ENCODE measurements around the gene CENPC. TPM values are rescaled to one million over a fixed set of nuclear protein-coding genes. Genes with fewer than 3 reads are reported as not detected.

The CENPC gene
- total and polyA plus RNA-seq, 2 donors (not counting 1 experiment from before 2014, with no cell fraction given): 11.7 to 67.0 TPM

DNA sequence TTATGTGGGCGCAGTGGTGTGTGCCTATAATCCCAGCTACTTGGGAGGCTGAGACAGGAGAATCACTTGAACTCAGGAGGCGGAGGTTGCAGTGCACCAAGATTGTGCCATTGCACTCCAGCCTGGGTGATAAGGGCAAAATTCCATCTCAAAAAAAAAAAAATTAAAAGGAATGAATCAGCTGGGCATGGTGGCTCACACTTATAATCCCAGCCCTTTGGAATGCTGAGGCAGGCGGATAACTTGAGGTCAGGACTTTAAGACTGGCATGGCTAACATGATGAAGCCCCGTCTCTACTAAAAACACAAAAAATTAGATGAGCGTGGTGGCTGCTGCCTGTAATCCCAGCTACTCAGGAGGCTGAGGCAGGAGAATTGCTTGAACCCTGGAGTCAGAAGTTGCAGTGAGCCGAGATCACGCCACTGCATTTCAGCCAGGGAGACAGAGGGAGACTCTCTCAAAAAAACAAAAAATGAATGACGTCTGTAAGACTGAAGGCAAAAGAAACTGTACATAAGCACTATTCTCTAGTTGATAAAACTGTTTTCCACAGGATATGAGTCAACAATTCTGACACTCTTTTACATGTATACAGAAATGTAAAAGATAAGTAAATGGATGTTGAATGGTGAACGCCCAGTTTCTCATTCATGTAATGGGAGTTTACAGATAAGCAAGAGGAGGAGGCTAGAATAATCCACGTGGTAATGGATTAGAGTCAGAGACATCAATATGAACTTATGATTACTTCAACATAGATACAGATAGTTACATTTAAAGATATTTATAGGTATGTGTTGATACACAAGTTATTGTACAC lies 22.2 kb downstream of the CENPC start:
- Histone ChIP-seq H3K79me2 (ENCODE audit: control insufficient read depth, insufficient read depth, low read length) (peaks cover 69% of the 10 kb centered on the region), H3K27me3 (replicated peaks in 1 of 4; ENCODE audit: control extremely low read depth in 1 of 4, control insufficient read depth in 3 of 4, insufficient read depth in 4 of 4, low read length in 3 of 4) (no peaks in the 10 kb centered on the region), H3K9me3 (ENCODE audit: control extremely low read depth in 1 of 3, control insufficient read depth in 2 of 3, insufficient read depth in 1 of 3, low read length in 2 of 3) (no peaks in the 10 kb centered on the region), H3K4me1 (ENCODE audit: control insufficient read depth in 2 of 2, insufficient read depth in 2 of 2, low read length in 2 of 2) (peaks cover 8 to 9% of the 10 kb centered on the region in 2 donors), H3K9ac (ENCODE audit: low read length) (no peak overlapping the region), H4K20me1 (ENCODE audit: control insufficient read depth, insufficient read depth, low read length, poor library complexity, severe bottlenecking) (peaks cover 35% of the 10 kb centered on the region), H3K4me3 (ENCODE audit: control extremely low read depth in 1 of 5, extremely low read depth in 1 of 5, insufficient read depth in 1 of 5, low read depth in 2 of 5, low read length in 4 of 5) (no peak overlapping the region), H3K27ac (ENCODE audit: low read length in 2 of 2) (no peak overlapping the region), H3K4me2 (replicated peaks; ENCODE audit: low read depth, low read length, poor library complexity, severe bottlenecking) (no peak overlapping the region), H3K36me3 (replicated peaks in 1 of 2; ENCODE audit: control extremely low read depth in 1 of 2, control insufficient read depth in 1 of 2, extremely low read depth in 1 of 2, insufficient read depth in 2 of 2, low read length in 1 of 2) (peaks cover 3 to 19% of the 10 kb centered on the region in 2 experiments), H2AFZ (ENCODE audit: insufficient read depth, low read depth, low read length, poor library complexity, severe bottlenecking) (no peak overlapping the region)
- 96% methylated on average over 8 of the region's 10 CpGs for WGBS (ENCODE audit: insufficient coverage)
- CTCF ChIA-PET: no interaction called here
- intact Hi-C loops (cut with micrococcal nuclease): no loop called here
- H3K4me3 Mint-ChIP-seq: no peak overlapping the region
- no peak overlapping the region for H3K27ac Mint-ChIP-seq
- DNase-seq (no peak), ATAC-seq (ENCODE audit: low read depth) (no peak)
- H3K27me3 Mint-ChIP-seq: no peaks in the 10 kb centered on the region
- peaks cover 39% of the 10 kb centered on the region for H3K4me1 Mint-ChIP-seq
- POLR2A ChIA-PET: no interaction called here
- TF ChIP-seq CTCF (IDR thresholded peaks at IDR 0.05): no peak
- TF ChIP-seq EZH2 (IDR thresholded peaks at IDR 0.05; ENCODE audit: borderline replicate concordance, insufficient read depth, low read depth, low read length, poor library complexity, severe bottlenecking): no peak
- H3K9me3 Mint-ChIP-seq (ENCODE audit: insufficient read depth): no peaks in the 10 kb centered on the region

DNA sequence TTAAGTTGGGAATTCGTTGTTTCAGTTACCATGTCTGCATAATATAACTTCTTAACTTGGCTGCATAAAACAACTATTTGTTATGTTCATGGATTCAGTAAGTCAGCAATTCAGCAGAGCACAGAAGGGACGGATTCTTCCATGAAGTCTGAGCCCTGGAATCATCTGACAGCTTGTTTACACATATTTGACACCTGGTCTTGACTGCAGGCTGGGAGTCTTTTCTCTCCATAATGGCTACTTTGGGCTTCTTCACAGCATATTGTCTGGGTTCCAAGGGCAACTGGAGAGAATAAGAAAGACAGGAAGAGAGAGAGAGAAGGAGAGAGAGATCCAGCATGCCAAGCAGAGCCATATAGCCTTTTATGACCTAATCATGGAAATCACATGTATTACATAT lies 23.1 kb downstream of the CENPC start:
- 100% methylated on average over 1 of the region's 2 CpGs for WGBS (ENCODE audit: insufficient coverage)
- DNase-seq: no peak
- no peak for ATAC-seq (ENCODE audit: low read depth)
- Histone ChIP-seq H3K4me1 (ENCODE audit: control insufficient read depth in 2 of 2, insufficient read depth in 2 of 2, low read length in 2 of 2) (peaks cover 5 to 9% of the 10 kb centered on the region in 2 donors), H3K9me3 (ENCODE audit: control extremely low read depth in 1 of 3, control insufficient read depth in 2 of 3, insufficient read depth in 1 of 3, low read length in 2 of 3) (no peaks in the 10 kb centered on the region), H3K27me3 (replicated peaks in 1 of 4; ENCODE audit: control extremely low read depth in 1 of 4, control insufficient read depth in 3 of 4, insufficient read depth in 4 of 4, low read length in 3 of 4) (no peaks in the 10 kb centered on the region), H2AFZ (ENCODE audit: insufficient read depth, low read depth, low read length, poor library complexity, severe bottlenecking) (no peak overlapping the region), H3K27ac (ENCODE audit: low read length in 2 of 2) (no peak overlapping the region), H3K9ac (ENCODE audit: low read length) (no peak overlapping the region), H3K36me3 (replicated peaks in 1 of 2; ENCODE audit: control extremely low read depth in 1 of 2, control insufficient read depth in 1 of 2, extremely low read depth in 1 of 2, insufficient read depth in 2 of 2, low read length in 1 of 2) (peaks cover 3 to 28% of the 10 kb centered on the region in 2 experiments), H4K20me1 (ENCODE audit: control insufficient read depth, insufficient read depth, low read length, poor library complexity, severe bottlenecking) (peaks cover 35% of the 10 kb centered on the region), H3K4me2 (replicated peaks; ENCODE audit: low read depth, low read length, poor library complexity, severe bottlenecking) (no peak overlapping the region), H3K4me3 (ENCODE audit: control extremely low read depth in 1 of 5, extremely low read depth in 1 of 5, insufficient read depth in 1 of 5, low read depth in 2 of 5, low read length in 4 of 5) (no peak overlapping the region), H3K79me2 (ENCODE audit: control insufficient read depth, insufficient read depth, low read length) (peaks cover 65% of the 10 kb centered on the region)
- Mint-ChIP-seq H3K4me1 (peaks cover 35% of the 10 kb centered on the region), H3K4me3 (no peak overlapping the region), H3K27me3 (no peaks in the 10 kb centered on the region), H3K27ac (no peak overlapping the region), H3K9me3 (ENCODE audit: insufficient read depth) (no peaks in the 10 kb centered on the region)
- intact Hi-C loops (cut with micrococcal nuclease): no loop called here
- no peak for TF ChIP-seq EZH2 (IDR thresholded peaks at IDR 0.05; ENCODE audit: borderline replicate concordance, insufficient read depth, low read depth, low read length, poor library complexity, severe bottlenecking)
- TF ChIP-seq CTCF (IDR thresholded peaks at IDR 0.05): no peak
- ChIA-PET CTCF (no interaction called here), POLR2A (no interaction called here)

Measured in B cell (primary cell).